ENCODE data around the gene CALML6. TPM values are rescaled to one million over a fixed set of nuclear protein-coding genes. Genes with fewer than 3 reads are reported as not detected.

The CALML6 gene
- polyA plus RNA-seq, 1 donor from 2014 or later, result not detected

- H3K9ac ChIP-seq (ENCODE audit: low read length), result no peak overlapping the region
- no peak overlapping the region for H3K4me3 ChIP-seq (ENCODE audit: low read length)
- H3K4me2 ChIP-seq (ENCODE audit: low read length), result no peak overlapping the region
- TF ChIP-seq MXI1 (conservative IDR thresholded peaks at IDR 0.05; ENCODE audit: poor library complexity, severe bottlenecking) (no peak), SMC3 (conservative IDR thresholded peaks at IDR 0.05; ENCODE audit: poor library complexity) (no peak), RAD21 (conservative IDR thresholded peaks at IDR 0.05) (no peak), REST (IDR thresholded peaks at IDR 0.05; ENCODE audit: borderline replicate concordance) (no peak), EP300 (conservative IDR thresholded peaks at IDR 0.05; ENCODE audit: poor library complexity, severe bottlenecking) (no peak), EZH2 (IDR thresholded peaks at IDR 0.05; ENCODE audit: borderline replicate concordance, insufficient read depth, low read length, poor library complexity, severe bottlenecking) (no peak), CTCF (IDR thresholded peaks at IDR 0.05; ENCODE audit: poor library complexity, severe bottlenecking) (no peak), TAF1 (IDR thresholded peaks at IDR 0.05; ENCODE audit: low read depth) (no peak), POLR2AphosphoS5 (IDR thresholded peaks at IDR 0.05) (no peak)
- H3K27me3 ChIP-seq (ENCODE audit: insufficient read depth, low read depth, low read length), result no peaks in the 10 kb centered on the region
- H2AFZ ChIP-seq (ENCODE audit: low read depth, low read length), result no peak overlapping the region
- no peaks in the 10 kb centered on the region for H3K9me3 ChIP-seq (ENCODE audit: low read length)
- no peaks in the 10 kb centered on the region for H3F3A ChIP-seq (ENCODE audit: insufficient read depth, low read length, poor library complexity, severe bottlenecking)
- H3K27ac ChIP-seq (ENCODE audit: low read length), result no peak overlapping the region
- H4K20me1 ChIP-seq (ENCODE audit: insufficient read depth), result no peaks in the 10 kb centered on the region
- no peaks in the 10 kb centered on the region for H3K9me2 ChIP-seq (ENCODE audit: insufficient read depth, low read length)
- H3K36me3 ChIP-seq (ENCODE audit: insufficient read depth, low read length), result no peaks in the 10 kb centered on the region
- H3K79me2 ChIP-seq (replicated peaks; ENCODE audit: insufficient read depth, low read length), result no peaks in the 10 kb centered on the region
Observed at GRCh38 chr1:1907098-1907736, 7.8 kb upstream of the CALML6 start.

GRCh38 chr1:1908506-1908791, 6.6 kb upstream of the CALML6 start:
- Histone ChIP-seq H3K27me3 (ENCODE audit: insufficient read depth, low read depth, low read length) (no peaks in the 10 kb centered on the region), H4K20me1 (ENCODE audit: insufficient read depth) (no peaks in the 10 kb centered on the region), H3F3A (ENCODE audit: insufficient read depth, low read length, poor library complexity, severe bottlenecking) (no peaks in the 10 kb centered on the region), H3K9ac (ENCODE audit: low read length) (peak overlapping the region; percentile 60), H2AFZ (ENCODE audit: low read depth, low read length) (no peak overlapping the region), H3K4me3 (ENCODE audit: low read length) (peak overlapping the region; percentile 66), H3K9me2 (ENCODE audit: insufficient read depth, low read length) (no peaks in the 10 kb centered on the region), H3K9me3 (ENCODE audit: low read length) (no peaks in the 10 kb centered on the region), H3K36me3 (ENCODE audit: insufficient read depth, low read length) (no peaks in the 10 kb centered on the region), H3K4me2 (ENCODE audit: low read length) (no peak overlapping the region), H3K27ac (ENCODE audit: low read length) (no peak overlapping the region), H3K79me2 (replicated peaks; ENCODE audit: insufficient read depth, low read length) (no peaks in the 10 kb centered on the region)
- TF ChIP-seq POLR2AphosphoS5 (IDR thresholded peaks at IDR 0.05), result no peak
- TF ChIP-seq SMC3 (conservative IDR thresholded peaks at IDR 0.05; ENCODE audit: poor library complexity), result no peak
- no peak for TF ChIP-seq CTCF (IDR thresholded peaks at IDR 0.05; ENCODE audit: poor library complexity, severe bottlenecking)
- TF ChIP-seq EZH2 (IDR thresholded peaks at IDR 0.05; ENCODE audit: borderline replicate concordance, insufficient read depth, low read length, poor library complexity, severe bottlenecking), result no peak
- TF ChIP-seq REST (IDR thresholded peaks at IDR 0.05; ENCODE audit: borderline replicate concordance), result no peak
- TF ChIP-seq RAD21 (conservative IDR thresholded peaks at IDR 0.05), result no peak
- no peak for TF ChIP-seq TAF1 (IDR thresholded peaks at IDR 0.05; ENCODE audit: low read depth)
- no peak for TF ChIP-seq EP300 (conservative IDR thresholded peaks at IDR 0.05; ENCODE audit: poor library complexity, severe bottlenecking)
- no peak for TF ChIP-seq MXI1 (conservative IDR thresholded peaks at IDR 0.05; ENCODE audit: poor library complexity, severe bottlenecking)
